ENCODE measurements around the gene PHACTR1.

PHACTR1 gene

GRCh38 chr6:13331516-13332348, 615.2 kb downstream of the PHACTR1 start:
- peak; percentile 52 for DNase-seq

DNA sequence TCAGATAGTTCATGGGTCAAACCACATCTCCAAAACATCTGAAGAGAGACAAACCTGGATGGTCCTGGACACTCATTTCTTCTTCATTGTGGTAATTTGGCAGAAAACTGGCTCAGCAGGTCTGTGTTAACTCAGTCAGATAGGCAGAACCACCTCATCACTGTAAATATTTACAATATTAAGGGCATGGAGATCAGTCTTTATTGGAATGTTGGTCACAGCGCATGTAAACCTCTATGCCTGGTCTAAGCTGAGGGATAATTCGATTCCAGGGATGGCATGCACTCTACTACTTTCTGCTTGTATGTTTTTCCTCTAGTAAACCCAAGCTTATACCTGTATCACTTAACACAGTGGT, 615.8 kb downstream of the PHACTR1 start:
- no peak for DNase-seq

DNA sequence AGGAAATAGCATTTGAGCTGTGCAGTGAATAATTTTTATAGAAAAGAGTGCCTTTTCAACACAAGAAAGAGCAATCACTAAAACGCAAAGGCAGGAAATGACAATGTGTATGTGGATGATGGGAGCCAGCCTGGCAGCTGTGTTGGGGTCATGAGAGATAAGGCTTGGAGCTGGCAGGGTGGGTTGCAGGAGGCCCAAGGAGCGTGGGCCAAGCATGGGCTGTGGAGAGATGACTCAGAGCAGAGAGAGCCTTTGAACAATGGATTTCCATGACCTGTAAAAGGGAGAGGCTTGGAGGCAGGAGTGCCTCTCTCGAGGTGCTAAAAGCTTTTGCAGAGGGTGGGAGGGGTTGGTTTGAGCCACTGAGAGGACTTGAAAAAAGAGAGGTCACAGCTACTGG, 618.4 kb downstream of the PHACTR1 start:
- DNase-seq = no peak

- peak; percentile 71 for DNase-seq
These were observed 620.0 kb downstream of the PHACTR1 start for GRCh38 chr6:13336553-13336952.

- no peak for DNase-seq
These were observed 621.5 kb downstream of the PHACTR1 start for GRCh38 chr6:13338038-13338437.
